HG03139 (cell line): ENCODE results near the gene SLC12A2.
A peak's percentile ranks its signal among the peaks of the same experiment; 100 is the strongest.

Experiments used
- ATAC-seq: cut with Tn5 transposase; IDR thresholded peaks from one replicate; pipeline ENCODE4 v1.9.1; 2021; ENCODE audit not compliant: unreplicated experiment

Gene SLC12A2

DNA sequence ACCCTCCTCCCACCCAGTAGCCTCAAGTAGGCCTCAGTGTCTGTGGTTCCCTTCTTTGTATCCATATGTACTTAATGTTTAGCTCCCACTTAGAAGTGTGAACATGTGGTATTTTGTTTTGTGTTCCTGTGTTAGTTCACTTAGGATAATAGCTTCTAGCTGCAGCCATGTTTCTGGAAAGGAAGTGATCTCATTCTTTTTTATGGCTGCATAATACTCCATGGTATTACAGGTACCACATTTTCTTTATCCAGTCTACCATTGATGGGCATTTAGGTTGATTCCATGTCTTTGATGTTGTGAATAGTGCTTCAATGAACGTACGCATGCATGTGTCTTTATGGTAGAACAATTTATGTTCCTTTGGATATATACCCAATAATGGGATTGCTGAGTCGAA lies 74.8 kb downstream of the SLC12A2 start:
- ATAC-seq, result no peak

DNA sequence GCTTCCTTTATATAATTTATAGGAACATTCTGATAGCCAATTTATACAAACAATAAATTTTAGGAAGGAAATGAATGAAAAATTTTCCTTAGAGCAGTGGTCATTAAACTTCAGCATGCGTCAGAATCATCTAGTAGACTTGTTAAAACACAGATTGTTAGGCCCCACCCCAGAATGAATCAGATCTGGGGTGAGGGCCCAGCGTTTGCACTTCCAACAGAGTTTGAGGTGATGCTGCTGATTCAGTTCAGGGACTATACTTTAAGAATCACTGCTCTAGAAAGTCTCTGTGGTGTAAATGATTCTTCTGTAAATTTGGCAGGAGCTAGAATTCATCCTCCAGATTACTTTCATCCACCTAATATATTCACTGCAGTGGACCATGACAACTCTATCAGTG lies 80.4 kb downstream of the SLC12A2 start:
- ATAC-seq, result no peak

DNA sequence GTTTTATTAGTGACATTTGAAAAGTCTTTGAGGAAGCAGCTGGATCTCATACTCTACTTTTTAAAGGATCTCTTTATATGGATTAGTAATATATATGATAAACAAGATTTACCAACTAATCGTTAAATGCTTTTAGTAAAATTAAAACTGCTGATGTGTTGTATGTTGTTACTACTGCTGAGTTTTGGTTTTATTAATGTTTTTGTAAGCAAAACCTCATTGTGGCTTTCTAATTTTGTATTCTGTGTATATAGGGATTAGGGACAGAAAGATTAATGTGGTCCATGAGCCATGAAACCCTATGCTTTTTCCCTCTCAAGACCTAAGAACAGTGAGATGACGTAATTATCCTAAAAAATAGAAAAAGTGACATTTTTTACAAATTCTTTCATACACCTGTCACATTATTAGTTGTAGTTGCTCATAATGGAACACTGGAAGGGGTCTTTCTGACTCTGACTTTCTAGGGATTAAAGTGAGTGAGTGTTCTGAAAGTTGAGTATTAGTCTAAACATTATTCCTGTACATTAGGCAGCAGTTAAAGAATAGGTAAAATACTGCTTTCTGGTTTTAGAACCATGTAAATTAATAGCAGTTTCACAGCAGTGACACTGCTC lies 85.9 kb downstream of the SLC12A2 start:
- no peak for ATAC-seq

DNA sequence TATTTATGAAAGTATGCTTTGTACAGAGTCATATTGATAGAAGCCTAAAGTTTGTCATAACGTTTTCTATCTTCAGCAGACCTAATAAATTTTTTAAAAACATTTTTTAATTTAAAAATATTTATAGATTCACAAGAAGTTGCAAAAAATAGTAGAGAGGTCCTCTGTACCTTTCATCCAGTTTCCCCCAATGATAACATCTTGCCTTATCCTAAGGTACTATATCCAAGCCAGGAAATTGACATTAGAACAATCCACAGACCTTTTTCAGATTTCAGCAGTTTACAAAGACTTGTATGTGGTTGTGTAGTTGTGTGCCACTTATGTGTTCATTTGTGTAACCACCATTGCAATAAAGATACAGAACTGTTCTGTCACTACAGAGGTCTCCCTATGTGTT lies 88.5 kb downstream of the SLC12A2 start:
- ATAC-seq, result no peak

DNA sequence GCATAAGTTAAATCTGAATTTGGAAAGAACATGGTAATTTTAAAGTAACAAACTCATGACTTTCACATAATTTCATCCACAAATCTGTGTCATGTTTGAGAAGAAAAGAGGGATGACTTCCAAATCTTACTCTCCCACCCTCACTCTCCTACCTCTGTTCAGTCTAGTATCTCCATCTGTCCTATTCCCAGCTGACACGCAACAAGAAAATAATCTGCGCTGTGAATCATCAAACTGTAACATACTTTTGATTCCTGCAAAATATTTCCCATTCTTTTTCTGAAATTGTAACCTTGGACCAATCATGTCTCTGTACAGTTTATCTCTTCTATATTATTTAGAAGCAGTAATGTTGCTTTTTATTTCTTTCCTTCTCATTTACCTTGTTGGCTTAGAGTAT lies 91.4 kb downstream of the SLC12A2 start:
- no peak for ATAC-seq

DNA sequence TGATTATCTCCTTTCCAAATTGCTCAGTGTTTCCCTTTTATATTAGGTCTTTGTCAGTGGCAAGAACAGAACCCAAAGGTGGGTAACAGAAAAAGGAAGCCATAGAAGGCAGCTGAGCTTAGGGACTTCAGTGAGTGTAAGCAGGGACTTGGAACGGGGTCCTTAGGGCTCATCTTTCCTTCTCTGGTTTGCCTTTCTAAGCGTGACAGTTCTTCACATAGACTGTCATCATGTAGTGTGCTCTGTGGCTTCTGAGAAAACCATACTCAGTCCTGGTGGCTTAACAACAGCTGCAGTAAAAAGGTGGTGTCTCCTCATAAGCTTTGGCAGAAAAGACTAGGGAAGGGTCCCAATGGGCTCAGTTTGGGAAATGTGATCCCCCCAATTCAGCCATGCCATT lies 108.8 kb downstream of the SLC12A2 start:
- peak; percentile 57 for ATAC-seq

DNA sequence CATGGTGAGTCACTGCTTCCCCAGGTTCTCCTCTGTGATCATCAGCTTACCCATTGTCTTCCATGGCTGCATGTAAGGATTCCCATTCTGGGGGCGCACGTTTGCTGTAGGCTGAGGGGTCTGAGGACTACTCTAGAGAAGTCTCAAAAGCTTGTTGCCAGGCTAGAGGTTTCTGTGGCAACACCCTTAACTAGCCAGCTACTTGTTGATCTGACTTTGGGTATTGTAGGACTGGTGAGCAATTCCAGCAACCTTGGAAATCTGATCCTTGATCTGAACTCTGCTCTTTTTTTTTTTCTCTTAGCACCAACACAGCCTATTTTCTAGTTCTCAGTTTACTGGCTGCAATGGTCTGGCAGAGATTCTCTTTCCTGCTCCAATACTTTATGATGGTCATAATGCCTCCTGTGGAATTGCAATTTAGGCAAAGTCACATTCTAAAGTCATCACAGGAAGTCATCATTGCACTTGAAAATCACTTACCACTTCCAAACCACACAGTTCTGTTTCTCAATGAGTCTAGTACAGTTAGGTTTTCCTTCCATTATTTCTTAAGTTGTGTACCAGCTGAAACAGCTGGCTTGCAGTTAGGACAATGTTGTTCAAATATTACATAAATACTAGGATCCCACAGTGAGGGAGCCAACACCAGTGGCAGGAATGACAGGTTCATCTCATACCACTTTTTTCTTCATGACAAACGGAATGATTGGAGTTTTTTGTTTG lies 110.3 kb downstream of the SLC12A2 start:
- ATAC-seq, result no peak

DNA sequence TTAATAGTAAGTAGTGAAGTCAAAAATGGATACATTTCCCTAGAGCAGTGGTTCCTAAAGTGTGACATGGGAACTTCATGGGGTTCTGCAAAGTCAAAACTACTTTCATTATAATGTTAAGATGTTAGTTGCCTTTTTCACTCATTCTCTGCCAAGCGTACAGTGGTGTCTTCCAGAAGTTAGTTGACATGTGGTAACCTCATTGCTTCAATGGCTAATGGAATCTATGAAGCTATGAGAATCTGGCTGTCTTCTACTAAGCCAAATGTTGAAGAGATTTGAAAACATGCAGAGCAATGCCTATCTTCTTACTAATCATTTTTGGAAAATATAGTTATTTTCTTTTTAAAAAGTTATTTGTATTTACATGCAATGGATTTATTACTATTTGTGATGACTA lies 111.8 kb downstream of the SLC12A2 start:
- ATAC-seq, result no peak

DNA sequence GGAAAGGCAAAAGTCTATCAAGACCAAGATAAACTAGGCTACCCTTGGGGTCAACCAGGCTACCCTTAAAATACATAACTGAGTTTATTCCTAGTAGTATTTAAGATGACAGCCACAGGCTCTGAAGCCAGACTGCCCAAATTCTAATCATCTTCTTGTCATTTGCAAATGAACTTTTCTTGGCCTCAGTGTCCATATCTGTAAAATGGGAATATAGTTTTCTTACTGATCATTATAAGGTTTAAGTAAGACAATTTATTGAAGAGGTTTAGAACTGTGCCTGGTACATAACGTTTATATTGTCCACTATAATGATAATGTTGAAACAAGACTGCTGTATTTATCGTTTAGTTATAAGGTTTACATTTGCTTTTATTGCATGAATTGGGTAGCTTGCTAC lies 112.5 kb downstream of the SLC12A2 start:
- no peak for ATAC-seq

DNA sequence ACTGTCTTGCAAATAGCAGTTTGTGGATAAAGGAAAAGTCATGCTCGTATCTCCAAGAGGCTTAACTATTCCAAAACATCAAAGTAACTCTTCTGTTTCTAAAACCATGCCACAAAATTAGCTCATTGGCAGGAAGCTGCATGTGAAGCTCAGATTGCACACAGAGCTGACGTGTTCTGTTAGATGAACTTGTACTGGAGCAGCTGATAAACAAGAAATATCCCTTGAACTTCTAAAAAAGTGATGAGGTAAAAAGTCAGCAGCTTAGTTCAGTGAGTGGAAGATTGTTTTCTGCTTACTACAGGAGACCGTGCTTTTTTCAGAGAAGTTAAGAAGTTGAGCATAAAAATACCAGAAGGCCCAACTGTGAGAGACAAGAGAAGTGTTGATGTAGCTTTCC lies 113.2 kb downstream of the SLC12A2 start:
- ATAC-seq, result no peak

DNA sequence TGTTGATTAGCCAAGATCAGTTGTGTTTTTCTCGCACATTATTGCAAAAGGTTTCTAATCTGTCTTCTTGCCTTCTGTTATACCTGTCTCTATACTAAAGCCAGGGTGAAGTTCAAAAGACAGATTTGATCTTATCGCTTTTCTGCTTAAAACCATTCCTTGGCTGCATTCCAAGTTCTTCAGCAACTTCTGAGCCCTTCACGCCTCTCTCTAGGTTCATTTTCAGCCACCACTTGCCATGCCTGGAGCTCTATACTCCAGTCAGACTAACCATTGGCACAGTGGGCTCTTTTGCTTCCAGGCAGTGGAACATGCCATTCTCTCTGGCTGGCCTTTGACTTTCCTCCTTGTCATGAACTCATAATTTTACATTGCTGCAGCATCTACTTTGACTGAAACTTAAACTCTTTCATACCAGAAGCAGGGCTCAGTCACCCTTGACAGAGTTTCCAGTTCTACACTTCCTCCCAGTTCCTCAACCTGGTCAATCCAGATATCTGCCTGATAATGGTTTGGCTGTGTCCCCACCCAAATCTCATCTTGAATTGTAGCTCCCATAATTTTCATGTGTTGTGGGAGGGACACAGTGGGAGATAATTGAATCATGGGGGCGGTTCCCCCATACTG lies 114.4 kb downstream of the SLC12A2 start:
- peak; percentile 32 for ATAC-seq

DNA sequence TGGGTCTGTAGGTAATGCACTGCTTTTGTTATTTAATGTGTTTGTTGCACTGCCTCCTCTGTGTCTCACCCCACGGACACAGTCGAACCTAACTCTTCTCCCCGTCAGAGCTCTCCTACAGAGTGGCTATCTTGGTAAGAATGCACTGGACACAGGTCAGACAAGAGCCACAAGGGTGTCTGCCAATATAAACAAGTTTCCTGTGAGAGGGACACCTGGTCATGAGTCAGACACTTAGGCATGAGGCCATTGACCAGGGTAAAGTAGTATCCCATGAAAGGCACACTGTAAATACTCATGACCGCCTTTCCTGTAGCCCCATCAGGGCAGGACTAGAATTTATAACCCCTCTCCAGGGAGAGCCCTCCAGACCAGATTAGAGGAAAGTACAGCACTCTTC lies 115.5 kb downstream of the SLC12A2 start:
- no peak for ATAC-seq

DNA sequence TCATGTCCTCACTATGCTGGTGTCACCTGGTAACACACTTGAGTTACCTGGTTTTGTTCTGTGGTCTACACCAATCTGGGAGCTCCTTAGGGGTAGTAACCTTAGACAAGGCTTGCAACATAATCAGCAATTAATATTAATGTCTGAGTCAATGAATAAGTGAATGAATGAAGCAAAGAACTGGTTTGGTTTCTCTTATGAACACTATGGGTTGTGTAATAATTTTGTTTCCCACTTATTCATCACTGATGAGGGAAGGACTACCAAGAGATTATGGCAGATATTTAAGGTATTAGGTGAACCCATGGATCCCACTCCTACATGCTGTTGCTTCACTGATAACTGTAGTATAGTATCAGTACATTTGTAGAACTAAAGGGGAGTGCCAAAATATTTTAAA lies 116.0 kb downstream of the SLC12A2 start:
- no peak for ATAC-seq

DNA sequence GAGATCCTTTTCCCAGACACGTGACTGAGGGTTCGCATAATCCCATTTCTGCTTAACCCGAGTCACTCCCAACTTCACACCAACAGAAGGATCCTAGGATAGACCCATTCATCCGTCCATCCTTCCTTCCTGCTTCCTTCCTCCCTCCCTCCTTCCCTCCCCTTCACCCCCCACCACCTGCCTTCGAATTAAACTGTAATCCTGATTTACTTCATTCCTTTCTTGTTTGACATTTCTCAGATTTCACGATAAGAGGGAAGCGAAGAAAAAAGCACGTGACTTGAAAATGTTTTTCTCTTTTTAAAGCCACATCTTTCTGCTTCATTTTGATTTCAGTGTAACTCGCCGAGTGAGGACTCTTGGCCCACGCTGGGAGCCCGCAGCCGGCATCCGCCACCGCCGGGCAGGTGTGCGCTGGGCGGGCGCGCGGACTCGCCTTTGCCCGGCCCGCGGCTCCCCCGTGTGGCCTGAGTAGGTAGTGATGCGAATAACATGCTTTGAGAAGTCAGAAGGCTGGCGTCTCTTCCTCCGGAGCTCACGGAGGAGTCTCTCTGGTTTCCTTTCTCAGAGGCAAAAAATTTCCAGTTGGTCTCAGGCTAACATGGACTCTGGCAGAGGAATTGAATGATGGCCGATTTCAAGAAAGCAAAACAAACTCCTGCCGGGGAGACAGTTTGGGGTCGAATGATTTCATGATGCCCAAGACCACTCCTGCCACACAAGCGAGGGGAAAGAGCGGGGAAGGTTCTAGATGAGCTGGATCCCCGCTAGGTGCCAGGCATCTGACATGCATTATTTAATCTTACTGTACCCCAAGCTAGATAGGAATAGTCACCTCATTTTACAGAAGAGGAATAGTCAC lies 117.7 kb downstream of the SLC12A2 start:
- ATAC-seq, result peak; percentile 96

DNA sequence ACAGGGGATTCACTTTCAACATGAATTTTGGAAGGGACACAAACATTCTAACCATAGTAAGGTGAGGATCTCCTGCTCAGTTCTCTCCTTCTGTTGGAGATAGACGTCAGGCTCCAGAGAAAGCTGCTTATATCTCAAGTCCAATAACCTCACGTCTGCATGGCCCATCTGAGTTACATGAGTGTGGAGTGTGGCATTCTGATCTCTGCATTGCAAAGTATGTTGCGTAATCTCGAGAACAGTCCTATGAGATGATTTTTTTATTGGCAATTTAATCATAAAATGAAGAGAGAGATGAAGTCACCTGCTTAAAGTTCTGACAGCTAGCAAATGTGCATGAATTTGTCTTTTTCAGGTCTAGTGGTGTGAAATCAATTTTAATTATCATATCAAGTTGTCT lies 118.8 kb downstream of the SLC12A2 start:
- ATAC-seq, result no peak

DNA sequence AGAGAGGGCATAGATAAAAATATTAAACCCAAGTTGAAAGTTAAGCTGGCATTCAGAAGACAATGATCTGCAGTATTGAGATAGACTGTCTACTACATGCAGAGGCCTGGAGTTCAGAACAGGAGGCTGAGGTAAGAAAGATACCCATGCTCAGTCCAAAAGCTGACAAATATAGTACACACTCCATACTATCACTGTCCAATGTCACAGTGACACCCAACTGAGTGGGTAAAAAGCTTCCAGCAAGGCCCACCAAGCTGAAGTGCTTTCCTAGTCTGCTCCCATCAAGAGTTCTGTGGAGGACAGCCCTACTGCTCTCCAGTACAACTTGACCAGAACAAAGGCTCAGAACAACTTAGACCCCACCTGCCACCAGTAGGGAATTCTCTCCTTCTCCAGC lies 124.9 kb downstream of the SLC12A2 start:
- no peak for ATAC-seq

DNA sequence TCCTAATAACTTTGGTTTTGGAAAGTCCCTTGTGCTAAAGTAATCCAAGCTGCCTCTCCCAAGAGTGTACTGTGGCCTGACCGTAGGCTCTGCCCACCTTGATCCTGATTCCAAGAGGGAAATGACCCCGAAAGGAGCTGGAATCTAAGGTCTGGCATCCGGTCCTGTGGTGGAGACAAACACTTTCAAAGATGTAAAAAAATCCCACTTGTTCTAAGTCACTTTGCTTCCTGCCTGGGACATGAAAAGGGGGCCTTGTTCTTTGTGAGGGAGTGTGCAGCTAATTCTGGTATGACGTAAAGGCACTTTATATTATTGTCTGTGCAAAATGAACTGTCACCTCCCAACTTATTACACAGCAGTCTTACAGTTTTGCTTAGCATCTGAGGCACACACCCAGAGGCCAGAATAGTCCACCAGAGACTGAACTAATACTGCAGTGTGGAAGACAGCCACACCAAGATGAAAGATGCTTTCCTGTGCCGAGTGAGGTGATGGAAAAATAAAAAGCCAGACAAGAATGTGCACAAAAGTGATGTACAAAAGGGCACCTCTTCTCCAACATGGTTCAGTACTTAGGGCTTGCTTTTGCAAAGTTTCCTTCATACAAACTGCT lies 128.7 kb downstream of the SLC12A2 start:
- no peak for ATAC-seq

DNA sequence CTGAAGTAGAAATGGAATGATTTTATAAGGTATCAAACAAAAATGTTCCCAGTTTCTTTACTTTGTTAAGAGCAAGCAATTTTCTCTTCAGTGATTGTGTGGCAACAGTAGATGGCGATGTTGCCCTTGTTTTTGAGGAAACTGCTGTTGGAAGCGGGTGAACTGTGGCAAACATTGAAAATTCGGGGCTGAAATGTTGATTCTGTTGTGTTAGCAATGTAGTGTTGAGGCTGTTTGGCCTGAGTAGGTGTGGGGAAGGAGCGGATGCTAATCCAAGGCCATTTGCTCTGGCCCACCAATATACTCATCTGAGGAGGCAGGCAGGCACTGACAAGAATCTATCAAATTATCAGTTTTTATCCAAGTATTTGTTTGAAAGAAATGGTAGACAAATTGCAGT lies 129.8 kb downstream of the SLC12A2 start:
- peak; percentile 71 for ATAC-seq

DNA sequence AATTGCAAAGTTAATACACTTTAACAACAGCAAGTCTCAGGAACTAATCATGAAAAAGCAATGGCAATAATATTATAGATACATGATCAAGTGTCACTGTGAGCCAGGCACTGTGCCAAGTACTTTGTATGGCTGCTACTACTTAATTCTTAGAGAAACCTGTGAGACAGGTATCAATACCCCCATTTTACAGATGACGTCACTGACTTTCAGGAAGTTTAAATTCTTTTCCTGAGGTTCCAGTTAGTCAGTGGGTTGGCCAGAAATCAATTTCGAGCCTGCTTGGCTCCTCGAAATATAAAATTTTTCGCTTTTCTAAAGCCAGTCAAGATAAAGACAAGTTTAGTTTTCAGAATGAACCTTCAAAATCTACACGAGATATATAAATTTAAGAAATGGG lies 130.3 kb downstream of the SLC12A2 start:
- no peak for ATAC-seq

DNA sequence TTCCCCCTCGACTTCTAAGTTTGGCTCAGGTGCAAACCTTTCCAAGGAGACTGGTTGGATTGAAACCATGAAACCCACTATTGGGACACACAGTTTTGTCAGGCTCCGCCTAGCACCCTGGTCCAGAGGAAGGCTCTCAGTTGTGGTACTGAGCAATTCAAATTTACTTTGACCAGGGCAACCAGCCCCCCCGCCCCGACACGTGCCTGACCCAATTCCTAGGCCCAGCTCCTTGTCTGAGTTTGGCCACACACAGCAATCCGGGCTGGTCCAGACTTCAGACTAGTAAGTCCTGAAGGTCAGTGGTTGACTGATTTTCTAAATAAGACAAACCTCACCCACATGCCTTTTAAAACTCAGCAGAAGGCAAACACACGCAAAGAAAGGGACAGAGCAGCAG lies 132.7 kb downstream of the SLC12A2 start:
- ATAC-seq, result no peak

DNA sequence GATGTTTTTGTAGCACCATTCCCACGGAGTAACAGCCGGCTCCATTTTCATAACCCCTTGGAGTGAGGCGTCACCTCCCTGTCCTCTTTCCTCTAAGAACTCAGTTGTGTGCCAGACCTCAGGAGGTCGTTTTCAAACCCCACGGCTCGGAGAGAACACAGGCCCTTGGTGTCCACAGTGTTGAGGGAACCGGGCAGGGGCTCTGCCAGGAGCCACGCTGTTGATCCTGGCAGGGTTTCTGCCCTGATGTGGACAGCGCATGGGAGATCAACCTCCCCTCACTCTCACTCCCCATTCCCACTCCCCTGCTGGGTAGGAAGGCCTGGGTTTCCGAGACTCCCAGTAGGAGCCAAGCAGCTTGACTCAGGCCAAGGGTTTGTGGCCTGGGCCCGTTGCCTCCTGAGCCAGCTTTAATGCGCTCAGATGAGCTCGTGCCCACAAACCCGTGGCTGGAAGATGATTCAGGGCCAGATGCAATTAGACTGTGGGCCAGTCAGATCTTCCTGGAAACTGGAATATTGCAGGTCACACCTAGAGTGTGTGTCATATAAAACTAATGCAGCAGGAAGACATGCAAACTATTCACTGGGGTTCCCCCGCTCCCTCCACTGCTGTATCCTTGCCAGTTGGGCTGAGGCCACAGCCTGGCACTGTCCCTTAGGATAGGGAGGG lies 133.4 kb downstream of the SLC12A2 start:
- ATAC-seq, result no peak
